Measurements from ENCODE around the gene AOX1.

The AOX1 gene

DNA sequence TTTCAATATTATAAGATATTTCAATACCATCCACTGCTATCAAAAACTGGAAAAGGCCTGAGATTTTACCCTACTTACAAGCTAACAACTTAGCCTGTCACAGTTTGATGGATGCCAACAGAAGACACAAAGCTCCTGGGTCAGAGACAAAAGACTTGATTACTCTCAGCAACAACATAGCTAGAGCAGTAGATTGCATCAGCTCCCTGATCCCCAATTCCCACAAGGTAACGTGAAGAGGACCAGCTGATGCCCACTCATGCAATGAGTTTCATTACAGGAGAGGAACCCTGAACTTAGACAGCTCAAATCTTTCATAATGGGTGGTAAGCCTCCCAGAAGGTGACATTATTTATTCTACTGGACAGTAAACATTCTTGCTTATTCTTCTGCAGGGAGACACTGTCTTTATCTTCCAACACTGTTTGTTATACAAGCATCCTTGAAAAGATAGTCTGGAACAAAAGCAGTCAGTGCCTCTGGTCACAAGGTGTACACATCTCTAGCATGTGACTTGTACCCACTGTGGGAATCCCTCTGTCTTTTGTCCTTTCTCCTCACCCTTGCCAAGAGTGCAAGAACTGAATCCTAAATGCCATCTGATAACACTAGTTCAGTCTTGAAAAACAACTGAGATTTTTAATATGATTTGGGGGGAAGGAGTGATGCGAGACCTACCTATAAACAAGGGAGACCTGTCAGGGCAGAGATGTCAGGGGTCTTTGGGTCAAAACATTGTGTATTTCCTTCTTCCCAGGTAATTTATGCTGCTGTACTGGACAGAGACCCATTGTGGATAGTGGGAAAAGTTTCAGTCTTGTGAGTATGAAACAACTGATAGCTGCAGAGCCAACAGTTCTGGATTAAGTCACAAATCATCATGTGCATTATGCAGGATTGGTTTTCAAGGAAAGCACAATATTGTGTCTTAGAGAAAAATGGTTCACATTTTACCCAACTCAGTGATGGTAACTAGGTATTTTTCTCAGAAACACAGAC is 102.4 kb downstream of the AOX1 start:
- Histone ChIP-seq H3K36me3 (ENCODE audit: control insufficient read depth, insufficient read depth, low read length) (no peaks in the 10 kb centered on the region), H3K4me3 (ENCODE audit: low read depth, low read length) (no peak overlapping the region), H3K9me3 (ENCODE audit: control insufficient read depth, insufficient read depth, low read depth, low read length) (peaks cover 3% of the 10 kb centered on the region; the same call in 1 of the 2 replicates), H3K4me1 (ENCODE audit: control insufficient read depth, insufficient read depth, low read length) (no peaks in the 10 kb centered on the region), H3K27ac (ENCODE audit: low read depth, low read length) (no peak overlapping the region), H3K27me3 (ENCODE audit: control insufficient read depth, insufficient read depth, low read length) (no peaks in the 10 kb centered on the region), H3K9ac (ENCODE audit: low read length) (no peak overlapping the region)

DNA sequence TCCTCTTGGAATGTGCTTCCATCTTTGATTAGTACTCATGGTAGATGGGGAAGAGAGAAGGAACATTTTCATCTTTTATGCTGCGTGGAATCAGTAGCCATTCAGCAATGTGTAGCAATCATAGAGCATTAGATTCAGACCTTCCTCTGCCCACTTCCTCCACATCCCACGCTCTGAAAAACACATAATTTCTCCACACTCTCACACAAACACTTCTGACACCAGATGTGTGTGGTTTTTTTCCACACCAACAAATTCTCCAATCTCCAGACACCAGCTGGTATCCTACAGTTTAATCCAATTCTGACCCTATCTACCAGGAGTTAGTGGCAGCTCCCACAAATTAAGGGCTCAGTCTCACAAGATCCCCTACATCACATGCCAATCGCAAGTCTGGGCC is 103.3 kb downstream of the AOX1 start:
- no peak overlapping the region for H3K27ac ChIP-seq (ENCODE audit: low read depth, low read length)
- H3K27me3 ChIP-seq (ENCODE audit: control insufficient read depth, insufficient read depth, low read length): no peaks in the 10 kb centered on the region
- 0 out of 2 replicates have a peak, but pooled peaks cover 3% of the 10 kb centered on the region for H3K4me1 ChIP-seq (ENCODE audit: control insufficient read depth, insufficient read depth, low read length)
- no peak overlapping the region for H3K4me3 ChIP-seq (ENCODE audit: low read depth, low read length)
- no peaks in the 10 kb centered on the region for H3K36me3 ChIP-seq (ENCODE audit: control insufficient read depth, insufficient read depth, low read length)
- H3K9me3 ChIP-seq (ENCODE audit: control insufficient read depth, insufficient read depth, low read depth, low read length): peaks cover 3% of the 10 kb centered on the region; the same call in 1 of the 2 replicates
- H3K9ac ChIP-seq (ENCODE audit: low read length): no peak overlapping the region

DNA sequence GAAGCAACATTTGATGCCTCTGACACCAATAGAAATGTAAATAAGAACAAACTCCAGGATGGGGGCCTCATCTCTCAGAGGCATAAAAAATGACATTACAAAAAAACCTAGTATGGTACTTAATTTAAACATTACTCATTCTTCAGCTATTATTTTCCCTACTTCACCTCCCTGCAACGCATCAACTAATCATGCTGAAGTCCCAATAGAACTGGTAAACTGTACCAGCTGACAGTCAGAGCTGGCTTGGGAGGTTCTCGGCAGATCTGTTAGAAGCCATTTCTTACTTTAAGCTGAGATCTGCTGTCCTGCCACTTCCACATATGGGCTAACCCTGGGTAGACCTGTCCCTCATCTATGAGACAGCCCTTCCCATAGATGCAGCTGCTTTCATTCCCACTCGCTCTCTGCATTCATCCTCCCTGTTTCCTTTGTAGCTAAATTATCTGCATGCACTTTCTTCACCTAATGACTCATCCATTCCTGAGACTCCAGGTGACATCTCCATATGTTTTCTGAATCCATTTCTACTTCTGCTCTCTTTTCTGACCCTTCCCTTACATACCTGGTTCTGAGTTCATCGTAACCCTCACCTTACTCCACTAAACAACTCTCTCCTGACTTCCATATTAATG is 108.1 kb downstream of the AOX1 start:
- 0 out of 2 replicates have a peak, but pooled peaks cover 4% of the 10 kb centered on the region for H3K4me1 ChIP-seq (ENCODE audit: control insufficient read depth, insufficient read depth, low read length)
- H3K9me3 ChIP-seq (ENCODE audit: control insufficient read depth, insufficient read depth, low read depth, low read length): no peaks in the 10 kb centered on the region
- H3K27me3 ChIP-seq (ENCODE audit: control insufficient read depth, insufficient read depth, low read length): no peaks in the 10 kb centered on the region
- no peak overlapping the region for H3K9ac ChIP-seq (ENCODE audit: low read length)
- no peak overlapping the region for H3K27ac ChIP-seq (ENCODE audit: low read depth, low read length)
- no peak overlapping the region for H3K4me3 ChIP-seq (ENCODE audit: low read depth, low read length)
- H3K36me3 ChIP-seq (ENCODE audit: control insufficient read depth, insufficient read depth, low read length): no peaks in the 10 kb centered on the region

DNA sequence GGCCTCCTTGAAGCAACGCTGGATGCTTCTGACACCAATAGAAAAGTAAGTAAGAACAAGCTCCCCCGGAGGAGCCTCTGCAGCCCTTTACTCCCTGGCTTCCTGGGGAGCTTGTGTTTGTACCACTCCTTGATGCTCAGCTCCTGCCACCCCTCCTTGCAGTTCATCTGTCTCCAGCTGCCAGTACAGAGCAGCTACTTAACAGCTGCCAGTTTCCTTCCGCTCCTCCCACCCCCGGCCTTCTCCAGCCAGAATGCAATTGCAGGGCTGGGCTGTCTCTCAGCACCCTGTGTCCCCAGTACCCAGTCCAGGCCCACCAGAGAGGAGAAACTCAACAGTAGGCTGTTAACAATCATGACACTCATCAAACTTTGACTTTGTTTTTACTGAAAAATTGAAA is 109.4 kb downstream of the AOX1 start:
- Histone ChIP-seq H3K9ac (ENCODE audit: low read length) (no peak overlapping the region), H3K27ac (ENCODE audit: low read depth, low read length) (no peak overlapping the region), H3K27me3 (ENCODE audit: control insufficient read depth, insufficient read depth, low read length) (no peaks in the 10 kb centered on the region), H3K36me3 (ENCODE audit: control insufficient read depth, insufficient read depth, low read length) (no peaks in the 10 kb centered on the region), H3K9me3 (ENCODE audit: control insufficient read depth, insufficient read depth, low read depth, low read length) (no peaks in the 10 kb centered on the region), H3K4me1 (ENCODE audit: control insufficient read depth, insufficient read depth, low read length) (0 out of 2 replicates have a peak, but pooled peaks cover 4% of the 10 kb centered on the region), H3K4me3 (ENCODE audit: low read depth, low read length) (no peak overlapping the region)

DNA sequence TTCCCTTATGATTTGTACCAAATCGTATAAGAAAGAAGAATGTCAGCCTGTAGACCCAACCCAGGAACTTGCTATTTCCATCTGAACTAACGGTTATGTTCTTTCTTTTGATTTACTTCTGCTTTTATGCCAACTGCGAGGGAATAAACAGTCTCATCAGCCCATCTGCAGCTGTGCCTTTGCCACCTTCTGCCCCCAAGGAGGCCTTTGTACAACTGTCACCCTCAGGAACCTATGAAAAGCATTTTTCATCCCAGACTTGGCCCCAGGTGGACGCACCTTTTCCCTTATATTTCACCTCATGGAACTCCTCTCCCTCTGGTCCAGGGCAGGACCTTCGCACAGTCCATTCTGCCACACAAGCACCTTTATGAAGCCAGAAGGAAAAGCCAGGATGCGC is 109.8 kb downstream of the AOX1 start:
- no peaks in the 10 kb centered on the region for H3K9me3 ChIP-seq (ENCODE audit: control insufficient read depth, insufficient read depth, low read depth, low read length)
- no peaks in the 10 kb centered on the region for H3K27me3 ChIP-seq (ENCODE audit: control insufficient read depth, insufficient read depth, low read length)
- 0 out of 2 replicates have a peak, but pooled peaks cover 4% of the 10 kb centered on the region for H3K4me1 ChIP-seq (ENCODE audit: control insufficient read depth, insufficient read depth, low read length)
- H3K9ac ChIP-seq (ENCODE audit: low read length): no peak overlapping the region
- no peaks in the 10 kb centered on the region for H3K36me3 ChIP-seq (ENCODE audit: control insufficient read depth, insufficient read depth, low read length)
- H3K27ac ChIP-seq (ENCODE audit: low read depth, low read length): no peak overlapping the region
- H3K4me3 ChIP-seq (ENCODE audit: low read depth, low read length): no peak overlapping the region

DNA sequence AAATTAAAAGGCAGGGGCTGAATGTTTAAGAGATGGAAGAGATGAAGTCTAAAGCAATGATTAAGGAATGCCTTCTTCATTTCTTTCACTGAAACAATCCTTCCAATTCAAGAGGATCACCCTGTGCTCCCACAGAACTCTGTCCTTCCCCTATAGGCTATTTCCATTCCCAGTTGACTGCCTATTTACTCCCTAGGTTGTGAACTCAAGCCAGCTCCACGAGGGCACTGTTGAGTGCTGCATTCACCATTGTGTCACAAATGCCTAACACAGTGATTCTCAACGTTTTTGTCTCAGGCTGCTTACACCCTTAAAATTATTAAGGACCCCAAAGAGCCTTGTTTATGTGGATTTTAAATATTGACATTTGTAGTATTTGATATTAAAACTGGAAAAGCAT is 112.4 kb downstream of the AOX1 start:
- Histone ChIP-seq H3K4me3 (ENCODE audit: low read depth, low read length) (no peak overlapping the region), H3K27ac (ENCODE audit: low read depth, low read length) (no peak overlapping the region), H3K4me1 (ENCODE audit: control insufficient read depth, insufficient read depth, low read length) (peaks cover 12% of the 10 kb centered on the region), H3K36me3 (ENCODE audit: control insufficient read depth, insufficient read depth, low read length) (no peaks in the 10 kb centered on the region), H3K27me3 (ENCODE audit: control insufficient read depth, insufficient read depth, low read length) (no peaks in the 10 kb centered on the region), H3K9ac (ENCODE audit: low read length) (no peak overlapping the region), H3K9me3 (ENCODE audit: control insufficient read depth, insufficient read depth, low read depth, low read length) (no peaks in the 10 kb centered on the region)

DNA sequence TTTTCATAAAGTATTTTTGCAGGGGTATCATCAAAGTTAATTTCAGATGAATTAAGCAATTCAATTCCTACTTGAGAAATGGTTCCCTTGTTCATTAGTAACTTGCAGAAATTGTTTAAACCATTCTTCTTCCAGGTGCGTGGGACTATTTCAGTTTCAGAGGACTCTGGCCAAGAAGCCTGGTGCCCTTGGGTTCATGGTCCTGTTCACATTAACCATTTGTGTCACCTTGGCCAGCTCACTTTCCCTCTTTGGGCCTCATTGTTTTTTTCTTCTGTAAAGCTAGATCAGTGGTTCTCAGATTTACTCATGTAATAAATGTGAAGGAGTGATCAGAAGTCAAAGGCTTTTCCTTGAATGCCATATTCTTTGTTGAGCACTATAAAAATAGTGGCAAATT is 113.5 kb downstream of the AOX1 start:
- H3K4me3 ChIP-seq (ENCODE audit: low read depth, low read length): no peak overlapping the region
- H3K4me1 ChIP-seq (ENCODE audit: control insufficient read depth, insufficient read depth, low read length): peaks cover 7% of the 10 kb centered on the region
- H3K27me3 ChIP-seq (ENCODE audit: control insufficient read depth, insufficient read depth, low read length): no peaks in the 10 kb centered on the region
- H3K36me3 ChIP-seq (ENCODE audit: control insufficient read depth, insufficient read depth, low read length): no peaks in the 10 kb centered on the region
- no peak overlapping the region for H3K9ac ChIP-seq (ENCODE audit: low read length)
- H3K27ac ChIP-seq (ENCODE audit: low read depth, low read length): no peak overlapping the region
- no peaks in the 10 kb centered on the region for H3K9me3 ChIP-seq (ENCODE audit: control insufficient read depth, insufficient read depth, low read depth, low read length)

DNA sequence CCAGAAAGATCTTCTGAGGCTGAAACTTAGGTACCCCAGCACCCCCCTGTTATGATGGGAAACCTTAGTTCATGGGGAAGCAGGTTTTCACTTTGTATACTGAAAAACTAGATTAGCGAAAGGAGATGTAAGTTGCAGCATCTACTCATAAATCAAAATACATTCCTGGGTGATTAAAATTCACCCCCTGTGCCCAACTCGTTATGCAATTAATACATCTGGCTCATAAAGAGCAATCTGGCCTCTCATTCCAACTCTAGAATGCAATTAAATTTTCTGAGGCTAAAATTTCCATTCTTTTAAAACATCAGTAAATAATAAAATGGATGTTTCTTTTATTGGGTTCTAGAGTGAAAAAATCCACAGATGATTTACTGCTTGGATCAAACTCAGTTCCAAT is 115.0 kb downstream of the AOX1 start:
- Histone ChIP-seq H3K4me1 (ENCODE audit: control insufficient read depth, insufficient read depth, low read length) (peaks cover 11% of the 10 kb centered on the region), H3K27ac (ENCODE audit: low read depth, low read length) (no peak overlapping the region), H3K9ac (ENCODE audit: low read length) (no peak overlapping the region), H3K4me3 (ENCODE audit: low read depth, low read length) (no peak overlapping the region), H3K27me3 (ENCODE audit: control insufficient read depth, insufficient read depth, low read length) (no peaks in the 10 kb centered on the region), H3K36me3 (ENCODE audit: control insufficient read depth, insufficient read depth, low read length) (no peaks in the 10 kb centered on the region), H3K9me3 (ENCODE audit: control insufficient read depth, insufficient read depth, low read depth, low read length) (no peaks in the 10 kb centered on the region)

DNA sequence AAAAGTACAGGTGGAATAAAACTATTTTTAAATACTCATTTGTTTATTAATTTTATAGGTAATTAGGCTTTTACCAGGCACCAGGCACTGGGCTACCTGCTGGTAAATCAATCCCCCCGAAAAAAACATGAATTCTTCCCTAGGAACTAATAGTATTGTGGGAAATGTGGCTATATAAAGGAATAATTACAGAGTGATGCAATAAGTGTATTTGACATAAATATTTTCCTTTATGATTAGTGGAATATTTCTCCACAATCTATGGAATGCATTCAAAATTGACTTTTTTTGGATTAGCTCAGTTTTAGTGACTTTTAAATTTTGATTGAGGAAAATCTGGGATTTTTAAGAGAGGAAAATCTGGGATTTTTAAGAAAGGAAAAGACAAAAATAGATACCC is 116.2 kb downstream of the AOX1 start:
- H3K27me3 ChIP-seq (ENCODE audit: control insufficient read depth, insufficient read depth, low read length): no peaks in the 10 kb centered on the region
- H3K27ac ChIP-seq (ENCODE audit: low read depth, low read length): no peak overlapping the region
- H3K4me3 ChIP-seq (ENCODE audit: low read depth, low read length): no peak overlapping the region
- no peaks in the 10 kb centered on the region for H3K36me3 ChIP-seq (ENCODE audit: control insufficient read depth, insufficient read depth, low read length)
- no peak overlapping the region for H3K9ac ChIP-seq (ENCODE audit: low read length)
- no peaks in the 10 kb centered on the region for H3K9me3 ChIP-seq (ENCODE audit: control insufficient read depth, insufficient read depth, low read depth, low read length)
- H3K4me1 ChIP-seq (ENCODE audit: control insufficient read depth, insufficient read depth, low read length): peaks cover 11% of the 10 kb centered on the region

DNA sequence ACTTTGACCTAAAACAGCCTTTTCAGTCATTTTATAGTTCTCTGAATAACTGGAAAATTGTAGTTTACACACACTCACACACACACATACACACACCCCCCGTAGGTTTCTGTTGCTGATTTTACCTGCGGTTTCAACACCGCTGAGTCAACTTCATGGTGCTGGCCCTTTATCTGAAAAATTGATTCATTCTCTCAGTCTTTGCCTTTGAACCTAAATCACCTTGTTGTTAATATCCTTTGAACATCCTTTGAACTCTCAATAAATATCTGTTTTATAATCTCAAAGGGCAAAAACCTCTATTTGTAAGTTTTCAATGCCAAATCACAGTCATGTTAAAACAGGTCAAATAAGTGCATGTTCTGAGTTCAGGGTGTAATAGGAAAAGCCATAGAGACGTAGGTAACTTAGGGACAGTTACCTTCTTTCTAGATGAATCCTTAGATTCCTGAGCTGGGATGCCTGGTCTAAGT is 116.9 kb downstream of the AOX1 start:
- no peaks in the 10 kb centered on the region for H3K27me3 ChIP-seq (ENCODE audit: control insufficient read depth, insufficient read depth, low read length)
- H3K9ac ChIP-seq (ENCODE audit: low read length): no peak overlapping the region
- no peaks in the 10 kb centered on the region for H3K36me3 ChIP-seq (ENCODE audit: control insufficient read depth, insufficient read depth, low read length)
- no peaks in the 10 kb centered on the region for H3K9me3 ChIP-seq (ENCODE audit: control insufficient read depth, insufficient read depth, low read depth, low read length)
- no peak overlapping the region for H3K4me3 ChIP-seq (ENCODE audit: low read depth, low read length)
- peaks cover 11% of the 10 kb centered on the region for H3K4me1 ChIP-seq (ENCODE audit: control insufficient read depth, insufficient read depth, low read length)
- no peak overlapping the region for H3K27ac ChIP-seq (ENCODE audit: low read depth, low read length)
